IMR-90 (cell line): Measurements from ENCODE around the gene NFATC1. TPM values are rescaled to one million over a fixed set of nuclear protein-coding genes. Genes with fewer than 3 reads are reported as not detected.

ENCODE experiments used
- ATAC-seq: fragments of 200-7000 bp; cut with Tn5 transposase; 2 replicates; pipeline ENCODE4 v1.9.1; 2020; ENCODE audit warnings: low read depth, mild to moderate bottlenecking, moderate library complexity
- BruUV-seq: library from RNA; stranded (reverse); fragments of 400-500 nt; replicated peaks from 2 replicates; lab custom pipeline; 2021; lab: Mats Ljungman, UMichigan
- CTCF ChIA-PET: fragments of 300-600 bp; formaldehyde crosslinking; extraction: SDS; loops from one replicate; lab custom pipeline; 2021; ENCODE audit warnings: antibody characterized with exemption; lab: Yijun Ruan, JAX
- POLR2A ChIA-PET: fragments of 300-600 bp; sonication (Branson Sonifier 250); formaldehyde crosslinking; loops from one replicate; lab custom pipeline; 2022; ENCODE audit warnings: antibody characterized with exemption; ENCODE audit not compliant: unreplicated experiment; lab: Charles Lee
- DNase-seq: peaks from one replicate; pipeline ENCODE4 v3.0.0; 2013
- H2AFZ ChIP-seq: replicated peaks from 2 replicates; pipeline ENCODE3; 2013; ENCODE audit warnings: low read length, mild to moderate bottlenecking; ENCODE audit not compliant: poor library complexity
- H2AK5ac ChIP-seq: 2 replicates; pipeline ENCODE4 v1.6.1; 2013; ENCODE audit warnings: low read depth, low read length, inconsistent platforms
- H2AK9ac ChIP-seq: replicated peaks from 2 replicates; pipeline ENCODE3; 2013; ENCODE audit warnings: mild to moderate bottlenecking, low read depth, low read length, moderate library complexity; ENCODE audit not compliant: poor library complexity
- H2BK120ac ChIP-seq: 2 replicates; pipeline ENCODE4 v1.6.1; 2013; ENCODE audit warnings: low read depth, low read length, inconsistent platforms
- H2BK15ac ChIP-seq: 3 replicates; pipeline ENCODE4 v1.6.1; 2013; ENCODE audit warnings: low read depth, low read length, inconsistent platforms
- H2BK20ac ChIP-seq: 2 replicates; pipeline ENCODE4 v1.6.1; 2013; ENCODE audit warnings: low read depth, mild to moderate bottlenecking, inconsistent platforms, low read length, moderate library complexity
- H2BK5ac ChIP-seq: 2 replicates; pipeline ENCODE4 v1.6.1; 2013; ENCODE audit warnings: mild to moderate bottlenecking, low read depth, low read length, inconsistent platforms; ENCODE audit not compliant: poor library complexity, severe bottlenecking
- H3K14ac ChIP-seq: replicated peaks from 2 replicates; pipeline ENCODE4 v1.6.1; 2013; ENCODE audit warnings: low read depth, low read length, inconsistent platforms
- H3K18ac ChIP-seq: 2 replicates; pipeline ENCODE4 v1.6.1; 2013; ENCODE audit warnings: low read depth, low read length, control low read depth
- H3K23ac ChIP-seq: 2 replicates; pipeline ENCODE4 v1.6.1; 2013; ENCODE audit warnings: low read depth, low read length, inconsistent platforms
- H3K27ac ChIP-seq: 2 replicates; pipeline ENCODE4 v1.5.1; 2013; ENCODE audit warnings: mild to moderate bottlenecking, control low read depth, low read length; ENCODE audit not compliant: insufficient read depth
- H3K27me3 ChIP-seq: 2 replicates; pipeline ENCODE4 v1.6.1; 2013; ENCODE audit warnings: low read length; ENCODE audit not compliant: control insufficient read depth, insufficient read depth
- H3K36me3 ChIP-seq: 2 replicates; pipeline ENCODE4 v1.6.1; 2013; ENCODE audit warnings: low read length, mixed read lengths; ENCODE audit not compliant: control insufficient read depth, insufficient read depth
- H3K4ac ChIP-seq: 2 replicates; pipeline ENCODE4 v1.6.1; 2013; ENCODE audit warnings: low read depth, low read length, inconsistent platforms
- H3K4me1 ChIP-seq: 2 replicates; pipeline ENCODE4 v1.6.1; 2013; ENCODE audit warnings: low read length, mixed read lengths; ENCODE audit not compliant: control insufficient read depth, insufficient read depth
- H3K4me2 ChIP-seq: 2 replicates; pipeline ENCODE4 v1.6.1; 2013; ENCODE audit warnings: low read depth, mild to moderate bottlenecking, control low read depth, low read length, moderate library complexity
- H3K4me3 ChIP-seq: 2 replicates; pipeline ENCODE4 v1.5.1; 2013; ENCODE audit warnings: low read depth, mild to moderate bottlenecking, control low read depth, low read length, moderate library complexity; ENCODE audit not compliant: insufficient read depth
- H3K56ac ChIP-seq: 2 replicates; pipeline ENCODE4 v1.6.1; 2013; ENCODE audit warnings: low read length, inconsistent platforms; ENCODE audit not compliant: insufficient read depth; ENCODE audit errors: extremely low read depth
- H3K79me1 ChIP-seq, 2 experiments: 2 replicates each; pipeline ENCODE4 v1.6.1; 2013; ENCODE audit warnings: low read length in 2 of 2, inconsistent platforms in 1 of 2, low read depth in 1 of 2
- H3K9ac ChIP-seq: 2 replicates; pipeline ENCODE4 v1.6.1; 2013; ENCODE audit warnings: low read depth, low read length, control low read depth
- H3K9me1 ChIP-seq: 2 replicates; pipeline ENCODE4 v1.6.1; 2013; ENCODE audit warnings: low read length, inconsistent platforms; ENCODE audit not compliant: insufficient read depth
- H3K9me3 ChIP-seq: 2 replicates; pipeline ENCODE4 v1.6.1; 2013; ENCODE audit warnings: low read length; ENCODE audit not compliant: control insufficient read depth, insufficient read depth
- H4K20me1 ChIP-seq: 2 replicates; pipeline ENCODE4 v1.6.1; 2013; ENCODE audit warnings: low read length, inconsistent platforms; ENCODE audit not compliant: insufficient read depth
- H4K5ac ChIP-seq: 2 replicates; pipeline ENCODE4 v1.6.1; 2013; ENCODE audit warnings: mild to moderate bottlenecking, low read depth, low read length, control low read depth
- H4K8ac ChIP-seq, 2 experiments: 2 replicates each; pipeline ENCODE4 v1.6.1; 2013; ENCODE audit warnings: low read depth in 2 of 2, low read length in 2 of 2, control low read depth in 1 of 2, inconsistent platforms in 1 of 2
- H4K91ac ChIP-seq: 2 replicates; pipeline ENCODE4 v1.6.1; 2013; ENCODE audit warnings: low read depth, low read length, inconsistent platforms; ENCODE audit not compliant: insufficient read depth
- BHLHE40 ChIP-seq: fragments of 150-350 bp; IDR thresholded peaks from 2 replicates; pipeline ENCODE4 v1.6.1; 2016; ENCODE audit warnings: mild to moderate bottlenecking, low read depth, low read length
- CHD1 ChIP-seq: IDR thresholded peaks from 2 replicates; pipeline ENCODE4 v1.6.1; 2012; ENCODE audit warnings: low read depth, low read length, improper control_type of control experiment
- FOS ChIP-seq: fragments of 150-350 bp; IDR thresholded peaks from 2 replicates; pipeline ENCODE4 v1.6.1; 2016; ENCODE audit warnings: low read depth, low read length
- MAZ ChIP-seq: IDR thresholded peaks from 2 replicates; pipeline ENCODE4 v1.6.1; 2012; ENCODE audit warnings: low read depth, mild to moderate bottlenecking, low read length, improper control_type of control experiment, moderate library complexity, borderline replicate concordance
- POLR2A ChIP-seq: IDR thresholded peaks from 2 replicates; pipeline ENCODE4 v1.6.1; 2012; ENCODE audit warnings: mild to moderate bottlenecking, low read depth, low read length
- RCOR1 ChIP-seq: IDR thresholded peaks from 2 replicates; pipeline ENCODE4 v1.6.1; 2012; ENCODE audit warnings: mild to moderate bottlenecking, low read length, improper control_type of control experiment; ENCODE audit not compliant: insufficient replicate concordance
- SMC3 ChIP-seq: fragments of 150-350 bp; IDR thresholded peaks from 2 replicates; pipeline ENCODE4 v1.6.1; 2016; ENCODE audit warnings: low read depth, mild to moderate bottlenecking, antibody characterized with exemption, low read length, moderate library complexity
- WGBS, 2 experiments: methylation state at CpG; one replicate each; pipeline versions ENCODE4 v1.1.5 to v1.1.7; 2013; ENCODE audit warnings: missing lambda C conversion rate in 2 of 2; ENCODE audit not compliant: insufficient read length in 1 of 2; ENCODE audit errors: extremely low coverage in 2 of 2; 5-methylcytosine and 5-hydroxymethylcytosine counted together
- dilution Hi-C: fragments of 300-500 bp; cut with HindIII; formaldehyde crosslinking; loops from one replicate; pipeline ENCODE4 v1.14.3; 2018; ENCODE audit warnings: low sequenced_read_pairs; ENCODE audit not compliant: unreplicated experiment
- in situ Hi-C: fragments of 300-500 bp; cut with MboI; formaldehyde crosslinking; loops from 3 replicates; pipeline ENCODE4 v1.14.3; 2019; ENCODE audit warnings: low sequenced_read_pairs, inconsistent platforms, mixed read lengths
- intact Hi-C: fragments of 100-400 bp; cut with micrococcal nuclease; formaldehyde crosslinking; loops from 2 replicates; pipeline ENCODE4 v1.10.0; 2022
- polyA plus RNA-seq, 3 experiments: library from polyadenylated mRNA; depleted of rRNA; stranded (reverse); fragments of >200 nt; gene quantifications; 2 replicates each; pipeline ENCODE4 v1.2.3, GENCODE V29; 2012; ENCODE audit warnings: low replicate concordance in 1 of 3
- total RNA-seq: library from RNA; depleted of rRNA; stranded (reverse); fragments of >200 nt; gene quantifications from 2 replicates; pipeline ENCODE4 v1.2.3, GENCODE V29; 2012
- TF ChIP-seq, protein P1 (sequence below): conservative IDR thresholded peaks from 2 replicates; pipeline ENCODE4 v1.5.1; 2012; ENCODE audit warnings: mild to moderate bottlenecking, low read depth, low read length, improper control_type of control experiment
- TF ChIP-seq, protein P2 (sequence below): fragments of 150-350 bp; IDR thresholded peaks from 2 replicates; pipeline ENCODE4 v1.6.1; 2017; ENCODE audit warnings: mild to moderate bottlenecking, antibody characterized with exemption, low read length, low read depth

NFATC1 gene
- total and polyA plus RNA-seq, 2 of the 4 experiments (the other 2 are of a cell fraction) = 0.36 to 1.8 TPM

DNA sequence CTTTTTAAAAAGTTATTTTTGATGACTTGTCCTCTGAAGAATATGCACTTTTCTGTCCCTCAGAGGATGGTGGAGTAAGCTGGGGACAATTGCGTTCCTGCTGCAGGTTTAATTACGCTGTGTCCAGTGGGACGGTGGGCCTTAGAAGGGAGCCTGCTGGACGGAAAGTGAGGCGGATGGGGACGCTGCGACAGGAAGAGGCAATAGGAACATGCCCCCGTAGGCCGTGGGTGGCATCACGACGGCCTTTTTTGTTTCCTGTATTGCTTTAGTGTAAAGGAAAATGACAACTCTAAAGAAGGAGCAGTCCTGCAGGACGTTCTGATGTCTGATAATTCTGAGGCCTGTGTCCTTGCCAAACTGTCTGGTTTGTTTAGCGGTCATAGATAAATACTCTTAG, 121.6 kb downstream of the NFATC1 start:
- no peaks in the 10 kb centered on the region for H3K9me1 ChIP-seq
- no peak overlapping the region for H2BK120ac ChIP-seq
- H3K4me1 ChIP-seq = no peaks in the 10 kb centered on the region; the same call in 1 of the 2 replicates
- H2AK9ac ChIP-seq = no peak overlapping the region
- dilution Hi-C loops = no loop called here
- H3K4ac ChIP-seq = no peak overlapping the region
- no peak overlapping the region for H3K56ac ChIP-seq
- no peak for ATAC-seq
- no peak overlapping the region for H3K4me3 ChIP-seq
- H2AK5ac ChIP-seq = no peak overlapping the region
- no peak overlapping the region for H2BK5ac ChIP-seq
- H4K5ac ChIP-seq = no peak overlapping the region
- no peak overlapping the region for H3K18ac ChIP-seq
- no peak overlapping the region for H2BK15ac ChIP-seq
- intact Hi-C loops = no loop called here
- no peaks in the 10 kb centered on the region for H3K36me3 ChIP-seq
- no CpG with 5 or more reads among the region's 13 CpGs for WGBS, 2 experiments
- ChIA-PET POLR2A (no interaction called here), CTCF (interaction anchor here (1.0 kb wide), 1 partner anchor 10 kb away, joined by 4 read pairs; no protein-coding TSS in a partner anchor)
- H3K14ac ChIP-seq = no peak overlapping the region
- H3K9ac ChIP-seq = no peak overlapping the region
- H3K4me2 ChIP-seq = no peak overlapping the region
- no peak overlapping the region for H2BK20ac ChIP-seq
- no peak overlapping the region for H4K91ac ChIP-seq
- H3K23ac ChIP-seq = no peak overlapping the region
- H4K20me1 ChIP-seq = no peaks in the 10 kb centered on the region
- H4K8ac ChIP-seq = no peak overlapping the region
- no TSS peak for BruUV-seq
- no peak overlapping the region for H2AFZ ChIP-seq
- H3K27ac ChIP-seq = no peak overlapping the region
- TF ChIP-seq CHD1 (no peak), SMC3 (no peak), BHLHE40 (no peak), MAZ (no peak), FOS (no peak), RCOR1 (no peak), POLR2A (no peak)
- TF ChIP-seq, protein P1, sequence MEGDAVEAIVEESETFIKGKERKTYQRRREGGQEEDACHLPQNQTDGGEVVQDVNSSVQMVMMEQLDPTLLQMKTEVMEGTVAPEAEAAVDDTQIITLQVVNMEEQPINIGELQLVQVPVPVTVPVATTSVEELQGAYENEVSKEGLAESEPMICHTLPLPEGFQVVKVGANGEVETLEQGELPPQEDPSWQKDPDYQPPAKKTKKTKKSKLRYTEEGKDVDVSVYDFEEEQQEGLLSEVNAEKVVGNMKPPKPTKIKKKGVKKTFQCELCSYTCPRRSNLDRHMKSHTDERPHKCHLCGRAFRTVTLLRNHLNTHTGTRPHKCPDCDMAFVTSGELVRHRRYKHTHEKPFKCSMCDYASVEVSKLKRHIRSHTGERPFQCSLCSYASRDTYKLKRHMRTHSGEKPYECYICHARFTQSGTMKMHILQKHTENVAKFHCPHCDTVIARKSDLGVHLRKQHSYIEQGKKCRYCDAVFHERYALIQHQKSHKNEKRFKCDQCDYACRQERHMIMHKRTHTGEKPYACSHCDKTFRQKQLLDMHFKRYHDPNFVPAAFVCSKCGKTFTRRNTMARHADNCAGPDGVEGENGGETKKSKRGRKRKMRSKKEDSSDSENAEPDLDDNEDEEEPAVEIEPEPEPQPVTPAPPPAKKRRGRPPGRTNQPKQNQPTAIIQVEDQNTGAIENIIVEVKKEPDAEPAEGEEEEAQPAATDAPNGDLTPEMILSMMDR = no peak
- TF ChIP-seq, protein P2, sequence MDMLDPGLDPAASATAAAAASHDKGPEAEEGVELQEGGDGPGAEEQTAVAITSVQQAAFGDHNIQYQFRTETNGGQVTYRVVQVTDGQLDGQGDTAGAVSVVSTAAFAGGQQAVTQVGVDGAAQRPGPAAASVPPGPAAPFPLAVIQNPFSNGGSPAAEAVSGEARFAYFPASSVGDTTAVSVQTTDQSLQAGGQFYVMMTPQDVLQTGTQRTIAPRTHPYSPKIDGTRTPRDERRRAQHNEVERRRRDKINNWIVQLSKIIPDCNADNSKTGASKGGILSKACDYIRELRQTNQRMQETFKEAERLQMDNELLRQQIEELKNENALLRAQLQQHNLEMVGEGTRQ = no peak
- in situ Hi-C loops = no loop called here
- H3K79me1 ChIP-seq = no peaks in the 10 kb centered on the region
- H3K9me3 ChIP-seq = no peaks in the 10 kb centered on the region
- DNase-seq = no peak
- H3K27me3 ChIP-seq = peaks cover 7% of the 10 kb centered on the region
